PC-9 (cell line): ENCODE data around the gene SEC14L1. TPM values are rescaled to one million over a fixed set of nuclear protein-coding genes. Genes with fewer than 3 reads are reported as not detected.

Experiments
- BruUV-seq: library from RNA; stranded (reverse); fragments of 400-500 nt; replicated peaks from 2 replicates; lab custom pipeline; 2021; lab: Mats Ljungman, UMichigan
- CTCF ChIA-PET: fragments of 300-600 bp; sonication (Branson Sonifier 250); formaldehyde crosslinking; loops from one replicate; lab custom pipeline; 2022; ENCODE audit warnings: antibody characterized with exemption; lab: Charles Lee
- POLR2A ChIA-PET: fragments of 300-600 bp; sonication (Branson Sonifier 250); formaldehyde crosslinking; loops from one replicate; lab custom pipeline; 2022; ENCODE audit warnings: antibody characterized with exemption; ENCODE audit not compliant: unreplicated experiment; lab: Charles Lee
- DNase-seq, 2 experiments: peaks; one replicate each; pipeline versions ENCODE4 v3.0.0 to v3.0.0-alpha.2; 2015 to 2022; ENCODE audit warnings: mixed read lengths in 1 of 2
- H2AFZ ChIP-seq: fragments of 200-600 bp; sonication (generic); 2 replicates; pipeline ENCODE4 v1.8.1; 2017; ENCODE audit warnings: antibody characterized with exemption
- H3F3A ChIP-seq: fragments of 200-600 bp; sonication (generic); 2 replicates; pipeline ENCODE4 v1.8.1; 2017; ENCODE audit warnings: antibody characterized with exemption, mild to moderate bottlenecking, low read depth; ENCODE audit not compliant: insufficient read depth
- H3K27ac ChIP-seq: fragments of 200-600 bp; sonication (generic); 2 replicates; pipeline ENCODE4 v1.6.1; 2016; ENCODE audit warnings: mixed run types
- H3K27me3 ChIP-seq: fragments of 200-600 bp; sonication (generic); 2 replicates; pipeline ENCODE4 v1.6.1; 2016; ENCODE audit warnings: low read depth, mixed run types; ENCODE audit not compliant: insufficient read depth
- H3K36me3 ChIP-seq: fragments of 200-600 bp; sonication (generic); 2 replicates; pipeline ENCODE4 v1.6.1; 2016; ENCODE audit warnings: low read depth, mixed run types
- H3K4me1 ChIP-seq: fragments of 200-600 bp; sonication (generic); replicated peaks from 2 replicates; pipeline ENCODE4 v1.6.1; 2016; ENCODE audit warnings: mixed run types; ENCODE audit not compliant: insufficient read depth
- H3K4me2 ChIP-seq: fragments of 200-600 bp; sonication (generic); 2 replicates; pipeline ENCODE4 v1.6.1; 2017; ENCODE audit warnings: mixed run types
- H3K4me3 ChIP-seq: fragments of 200-600 bp; sonication (generic); 2 replicates; pipeline ENCODE4 v1.6.1; 2016; ENCODE audit warnings: mixed run types
- H3K79me2 ChIP-seq: fragments of 200-600 bp; sonication (generic); 2 replicates; pipeline ENCODE4 v1.6.1; 2017; ENCODE audit warnings: low read depth, mixed run types
- H3K9me2 ChIP-seq: fragments of 200-600 bp; sonication (generic); 2 replicates; pipeline ENCODE4 v1.8.1; 2017; ENCODE audit warnings: mild to moderate bottlenecking; ENCODE audit not compliant: insufficient read depth
- H3K9me3 ChIP-seq: fragments of 200-600 bp; sonication (generic); 2 replicates; pipeline ENCODE4 v1.8.1; 2016; ENCODE audit warnings: low read depth; ENCODE audit not compliant: insufficient read depth
- H4K20me1 ChIP-seq: fragments of 200-600 bp; sonication (generic); 2 replicates; pipeline ENCODE4 v1.8.1; 2017; ENCODE audit not compliant: insufficient read depth
- CTCF ChIP-seq: fragments of 200-600 bp; sonication (generic); conservative IDR thresholded peaks from 2 replicates; pipeline ENCODE4 v1.6.1; 2017; ENCODE audit warnings: mixed run types, antibody characterized with exemption, mild to moderate bottlenecking, moderate library complexity
- EZH2 ChIP-seq: fragments of 200-600 bp; sonication (generic); IDR thresholded peaks from 2 replicates; pipeline ENCODE4 v1.8.0; 2017; ENCODE audit warnings: antibody characterized with exemption, low read depth
- intact Hi-C: fragments of 100-400 bp; cut with micrococcal nuclease; formaldehyde crosslinking; loops from one replicate; pipeline ENCODE4 v1.10.0; 2022; ENCODE audit not compliant: unreplicated experiment
- total RNA-seq: library from RNA; stranded (reverse); gene quantifications from 2 replicates; pipeline ENCODE4 v1.2.3, GENCODE V29; 2021

Gene SEC14L1
- total RNA-seq, 1 experiment from 2014 or later: 83.1 TPM

- H3K36me3 ChIP-seq: no peaks in the 10 kb centered on the region
- DNase-seq: no peak
- no peaks in the 10 kb centered on the region for H3K27me3 ChIP-seq
- ChIA-PET CTCF (no interaction called here), POLR2A (no interaction called here)
- no peaks in the 10 kb centered on the region for H4K20me1 ChIP-seq
- H3K4me3 ChIP-seq: no peak overlapping the region
- BruUV-seq: no TSS peak
- no peak overlapping the region for H2AFZ ChIP-seq
- intact Hi-C loops: no loop called here
- no peaks in the 10 kb centered on the region for H3F3A ChIP-seq
- H3K9me3 ChIP-seq: no peaks in the 10 kb centered on the region
- no peak overlapping the region for H3K27ac ChIP-seq
- no peaks in the 10 kb centered on the region for H3K4me1 ChIP-seq
- no peak overlapping the region for H3K4me2 ChIP-seq
- no peaks in the 10 kb centered on the region for H3K9me2 ChIP-seq
- TF ChIP-seq EZH2: no peak
- TF ChIP-seq CTCF: no peak
- no peaks in the 10 kb centered on the region for H3K79me2 ChIP-seq
These were observed 73.6 kb downstream of the SEC14L1 start for GRCh38 chr17:77214328-77214727.

- Histone ChIP-seq H3K9me3 (no peaks in the 10 kb centered on the region), H3K79me2 (no peaks in the 10 kb centered on the region), H4K20me1 (no peaks in the 10 kb centered on the region), H2AFZ (no peak overlapping the region), H3K27me3 (no peaks in the 10 kb centered on the region), H3K36me3 (no peaks in the 10 kb centered on the region), H3K4me3 (no peak overlapping the region), H3K27ac (no peak overlapping the region), H3K4me2 (no peak overlapping the region), H3F3A (no peaks in the 10 kb centered on the region), H3K9me2 (no peaks in the 10 kb centered on the region), H3K4me1 (no peaks in the 10 kb centered on the region)
- ChIA-PET POLR2A (no interaction called here), CTCF (no interaction called here)
- TF ChIP-seq CTCF (no peak; the same call in 1 of the 2 replicates), EZH2 (no peak)
- DNase-seq: peak in 1 of 2 experiments; percentile 33
- intact Hi-C loops: no loop called here
- TSS peak; percentile 14 for BruUV-seq
These were observed 74.0 kb downstream of the SEC14L1 start for GRCh38 chr17:77214743-77215142.

- no peak for DNase-seq
- intact Hi-C loops: no loop called here
- Histone ChIP-seq H2AFZ (no peak overlapping the region), H4K20me1 (no peaks in the 10 kb centered on the region), H3K4me1 (no peaks in the 10 kb centered on the region), H3K79me2 (no peaks in the 10 kb centered on the region), H3K27me3 (no peaks in the 10 kb centered on the region), H3K9me2 (no peaks in the 10 kb centered on the region), H3K9me3 (no peaks in the 10 kb centered on the region), H3K4me3 (no peak overlapping the region), H3K36me3 (no peaks in the 10 kb centered on the region), H3K4me2 (no peak overlapping the region), H3K27ac (no peak overlapping the region), H3F3A (no peaks in the 10 kb centered on the region)
- POLR2A ChIA-PET: no interaction called here
- BruUV-seq: no TSS peak
- TF ChIP-seq CTCF (no peak), EZH2 (no peak)
- CTCF ChIA-PET: no interaction called here
These were observed 74.5 kb downstream of the SEC14L1 start for GRCh38 chr17:77215281-77215680.
